GM19397 (cell line): Measurements from ENCODE around the gene HIVEP3.

ENCODE experiments used
- ATAC-seq: cut with Tn5 transposase; IDR thresholded peaks from one replicate; pipeline ENCODE4 v1.9.1; 2021; ENCODE audit warnings: mild to moderate bottlenecking, moderate library complexity; ENCODE audit not compliant: unreplicated experiment

Gene HIVEP3

GRCh38 chr1:41480204-41481108 lies 438.3 kb downstream of the HIVEP3 start:
- ATAC-seq: no peak

DNA sequence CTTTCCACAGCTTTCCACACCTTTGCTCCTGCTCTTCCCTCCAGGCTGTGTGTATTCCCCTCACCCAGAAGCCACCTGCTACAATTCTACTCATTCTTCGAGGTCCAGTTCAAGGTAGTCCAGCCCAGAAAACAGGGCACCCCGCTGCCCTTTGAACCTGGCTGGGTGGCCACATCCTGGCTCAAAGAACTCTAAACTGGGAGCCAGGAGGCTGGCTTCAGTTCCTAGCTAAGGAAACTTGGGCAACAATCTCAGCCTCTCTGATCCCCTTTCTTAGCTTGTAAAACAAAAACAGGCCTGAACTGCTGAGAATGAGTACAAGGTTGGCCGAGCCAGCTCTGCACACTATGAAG lies 438.9 kb downstream of the HIVEP3 start:
- no peak for ATAC-seq

DNA sequence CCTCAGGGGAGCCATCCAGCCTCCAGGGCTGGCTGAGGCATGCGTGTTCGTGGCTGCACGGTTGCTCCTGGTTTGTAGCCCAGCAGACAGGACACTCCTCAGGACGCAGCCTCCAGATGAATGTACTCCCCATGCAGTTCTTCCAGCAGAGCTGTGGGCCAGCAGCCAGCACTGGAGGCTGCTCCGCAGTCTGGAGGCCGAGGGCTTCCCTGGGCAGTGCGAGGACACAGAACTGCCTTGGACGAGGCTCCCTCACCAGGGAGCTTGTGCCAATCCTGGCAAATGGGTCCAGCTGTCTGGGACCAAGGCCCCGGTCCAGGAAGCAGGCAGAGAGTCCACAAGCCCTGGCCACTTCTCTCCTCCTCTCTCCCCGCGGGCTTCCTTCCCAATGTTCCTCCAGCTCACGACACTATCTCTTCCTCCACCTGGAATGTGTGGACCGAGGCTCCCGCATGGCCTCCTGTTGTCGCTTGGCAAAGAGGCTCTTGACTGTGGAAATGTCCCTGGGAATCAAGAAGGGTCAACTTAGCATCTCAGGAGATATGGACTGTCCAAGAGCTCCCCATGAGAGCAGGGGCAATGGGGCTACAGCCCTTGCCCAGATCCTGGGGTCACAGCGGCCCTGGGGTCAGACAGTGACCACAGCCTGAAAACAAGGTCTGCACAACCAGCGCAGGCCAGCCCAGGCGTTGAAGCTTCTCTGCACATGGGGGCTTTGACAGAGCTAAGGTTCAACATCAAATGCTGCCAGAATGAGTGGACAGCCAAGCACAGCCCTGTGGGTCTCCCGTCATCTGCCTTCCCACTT lies 439.5 kb downstream of the HIVEP3 start:
- ATAC-seq: no peak

GRCh38 chr1:41478118-41478748 lies 440.5 kb downstream of the HIVEP3 start:
- no peak for ATAC-seq

DNA sequence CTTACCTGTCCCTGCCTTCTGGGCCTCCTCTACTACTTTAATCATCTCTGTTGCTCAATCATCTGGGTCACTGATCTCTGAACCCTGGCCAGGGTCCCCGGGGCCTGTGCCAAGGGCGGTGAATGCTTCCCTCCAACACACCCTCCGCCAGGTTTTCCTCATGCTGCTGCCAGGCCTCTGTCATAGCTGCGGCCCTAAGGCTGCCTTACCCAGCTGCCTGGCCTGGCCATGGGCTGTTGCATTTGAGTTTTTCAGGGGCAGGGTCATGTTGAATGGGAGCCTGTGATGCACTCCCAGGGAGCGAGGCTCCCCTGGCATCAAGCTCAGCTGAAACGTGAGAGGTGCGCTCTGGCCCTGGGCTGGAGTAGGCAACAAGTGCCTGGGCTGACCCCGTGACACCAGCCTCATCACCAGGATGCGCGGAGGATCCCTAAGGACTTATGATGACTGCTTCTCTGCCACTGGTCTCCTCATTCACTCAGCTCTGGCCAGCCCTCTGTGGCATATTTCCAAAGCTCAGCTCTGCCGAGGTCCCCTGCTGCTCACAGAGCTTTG lies 441.8 kb downstream of the HIVEP3 start:
- ATAC-seq: no peak

DNA sequence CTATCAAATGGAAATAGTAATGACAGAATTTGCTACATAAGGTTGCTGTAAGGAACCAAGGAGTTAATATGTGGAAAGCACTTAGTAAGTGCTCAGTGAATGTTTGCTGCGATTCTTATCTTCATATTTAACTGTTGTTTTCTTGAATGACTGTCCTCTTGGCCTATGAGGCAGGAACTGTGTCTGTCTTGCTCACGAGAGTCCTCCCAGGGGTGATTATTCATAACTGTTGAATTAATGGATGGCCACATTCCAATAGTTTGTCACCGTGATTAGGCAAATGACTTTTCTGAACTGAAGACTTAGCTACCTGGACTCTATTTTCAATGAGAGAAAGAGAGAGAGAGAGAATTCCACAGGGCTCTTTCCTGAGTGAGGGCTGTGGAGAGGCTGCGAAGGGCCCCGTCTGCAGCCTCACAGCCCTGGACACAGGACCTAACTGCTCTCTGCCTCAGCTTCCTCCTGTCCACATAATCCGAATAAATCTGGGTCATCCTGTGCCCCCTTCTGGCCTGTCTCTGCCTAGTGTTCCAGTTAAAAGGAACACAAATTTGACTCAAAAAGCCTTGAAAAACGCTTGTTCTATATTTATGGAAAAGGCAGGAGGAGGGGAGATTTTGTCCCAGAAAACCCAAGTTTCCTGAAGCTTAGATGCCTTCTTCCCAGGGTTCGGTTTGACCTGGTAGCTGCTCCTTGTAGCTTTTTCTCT lies 442.7 kb downstream of the HIVEP3 start:
- ATAC-seq: no peak

GRCh38 chr1:41475346-41475745 lies 443.4 kb downstream of the HIVEP3 start:
- no peak for ATAC-seq

GRCh38 chr1:41474490-41475271 lies 444.0 kb downstream of the HIVEP3 start:
- ATAC-seq: no peak

DNA sequence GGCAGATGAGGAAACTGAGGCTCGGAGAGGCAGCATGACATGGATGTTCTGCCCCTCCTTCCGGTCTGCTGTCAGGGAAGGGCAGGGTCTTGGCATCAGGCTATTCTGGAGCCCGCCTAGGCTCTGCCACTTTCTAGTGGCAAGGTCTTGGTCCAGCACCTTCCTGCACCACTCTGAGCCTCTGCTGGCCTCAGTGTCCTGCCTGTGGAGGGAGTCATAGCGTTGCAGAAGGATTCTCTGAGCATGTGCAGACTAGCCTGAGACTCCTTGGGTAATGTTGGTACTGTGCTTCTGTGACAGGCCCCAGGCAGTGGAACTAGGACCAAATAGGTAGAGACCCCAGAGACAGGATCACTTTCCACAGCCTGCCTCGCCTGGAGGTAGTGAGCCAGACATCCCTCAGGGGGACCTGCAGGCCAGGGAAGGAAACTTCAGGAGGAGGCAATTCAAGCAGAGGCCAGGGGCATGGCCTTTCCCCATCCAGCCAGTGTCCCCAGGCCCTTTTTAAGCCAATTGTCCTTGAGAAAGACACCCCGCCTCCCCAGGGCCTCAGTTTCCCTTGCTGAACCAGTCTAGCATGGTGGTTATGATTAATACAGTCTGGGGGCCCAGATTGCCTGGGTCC lies 444.9 kb downstream of the HIVEP3 start:
- no peak for ATAC-seq

DNA sequence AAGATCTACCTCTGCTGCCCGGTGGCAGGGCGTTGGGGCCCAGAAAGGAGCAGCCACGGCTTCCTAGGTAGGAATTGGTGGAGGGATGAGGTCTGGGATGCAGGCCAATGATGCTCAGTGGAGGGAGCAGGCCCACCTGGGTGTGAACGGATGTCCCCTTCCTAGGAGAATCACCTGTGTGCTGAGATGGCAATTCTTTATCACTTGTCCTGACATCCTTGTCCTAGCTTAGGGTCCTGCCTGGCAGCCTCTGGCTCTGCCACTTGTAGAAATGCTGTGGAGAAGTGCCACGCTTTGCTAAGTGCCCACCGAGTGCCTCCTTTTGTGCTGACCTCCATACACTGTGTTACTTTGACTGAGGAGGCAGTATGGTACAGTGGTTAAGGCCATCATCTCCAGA lies 447.1 kb downstream of the HIVEP3 start:
- ATAC-seq: no peak

GRCh38 chr1:41469706-41470105 lies 449.0 kb downstream of the HIVEP3 start:
- no peak for ATAC-seq

GRCh38 chr1:41468122-41468762 lies 450.5 kb downstream of the HIVEP3 start:
- no peak for ATAC-seq

- no peak for ATAC-seq
These were observed 451.0 kb downstream of the HIVEP3 start for GRCh38 chr1:41467673-41468072.

- no peak for ATAC-seq
These were observed 452.6 kb downstream of the HIVEP3 start for GRCh38 chr1:41466146-41466545.

- no peak for ATAC-seq
These were observed 453.0 kb downstream of the HIVEP3 start for GRCh38 chr1:41465741-41466140.

GRCh38 chr1:41464885-41465284 lies 453.8 kb downstream of the HIVEP3 start:
- ATAC-seq: no peak

DNA sequence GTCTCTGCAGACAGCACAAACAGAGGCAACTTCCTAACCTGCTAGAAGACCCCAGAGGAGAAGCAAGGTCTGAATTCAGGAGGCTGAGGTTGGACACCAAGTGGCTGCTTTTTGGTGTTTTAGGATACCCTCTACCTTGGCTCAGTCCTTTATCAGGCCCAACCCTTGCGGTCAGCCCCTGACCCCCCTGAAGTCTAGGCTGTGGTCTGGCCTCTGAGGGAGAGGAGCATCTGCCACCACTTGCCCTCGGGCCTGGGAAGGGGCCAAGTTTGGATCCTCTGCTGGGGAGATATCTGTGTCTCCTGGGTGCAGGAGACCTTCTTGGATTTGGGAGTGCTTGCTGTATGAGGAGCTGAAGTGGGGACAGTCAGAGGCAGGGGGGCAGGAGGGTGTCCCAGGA lies 455.2 kb downstream of the HIVEP3 start:
- no peak for ATAC-seq

GRCh38 chr1:41462680-41463004 lies 456.1 kb downstream of the HIVEP3 start:
- no peak for ATAC-seq
